GM21576 (cell line): ENCODE data around the gene C16orf82.
A peak's percentile ranks its signal among the peaks of the same experiment; 100 is the strongest.
"Not testable (repeated sequence)": the region's sequence is repeated elsewhere in the genome, so short reads cannot be mapped to it uniquely, and the experiment has no call there.

Source experiments
- ATAC-seq: cut with Tn5 transposase; IDR thresholded peaks from one replicate; pipeline ENCODE4 v1.9.1; 2021; ENCODE audit warnings: mild to moderate bottlenecking, moderate library complexity; ENCODE audit not compliant: unreplicated experiment

C16orf82 gene

DNA sequence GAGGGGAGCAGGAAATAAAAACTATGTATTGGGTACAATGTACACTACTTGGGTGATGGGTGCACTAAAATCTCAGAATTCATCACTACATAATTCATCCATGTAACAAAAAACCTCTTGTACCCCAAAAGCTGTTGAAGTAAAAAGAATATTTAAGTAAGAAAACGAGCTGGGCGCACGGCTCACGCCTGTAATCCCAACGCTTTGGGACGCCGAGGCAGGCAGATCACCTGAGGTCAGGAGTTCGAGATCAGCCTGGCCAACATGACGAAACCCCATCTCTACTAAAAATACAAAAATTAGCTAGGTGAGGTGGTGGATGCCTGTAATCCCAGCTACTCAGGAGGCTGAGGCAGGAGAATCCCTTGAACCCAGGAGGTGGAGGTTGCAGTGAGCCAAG, 19.3 kb downstream of the C16orf82 start:
- not testable (repeated sequence) for ATAC-seq

DNA sequence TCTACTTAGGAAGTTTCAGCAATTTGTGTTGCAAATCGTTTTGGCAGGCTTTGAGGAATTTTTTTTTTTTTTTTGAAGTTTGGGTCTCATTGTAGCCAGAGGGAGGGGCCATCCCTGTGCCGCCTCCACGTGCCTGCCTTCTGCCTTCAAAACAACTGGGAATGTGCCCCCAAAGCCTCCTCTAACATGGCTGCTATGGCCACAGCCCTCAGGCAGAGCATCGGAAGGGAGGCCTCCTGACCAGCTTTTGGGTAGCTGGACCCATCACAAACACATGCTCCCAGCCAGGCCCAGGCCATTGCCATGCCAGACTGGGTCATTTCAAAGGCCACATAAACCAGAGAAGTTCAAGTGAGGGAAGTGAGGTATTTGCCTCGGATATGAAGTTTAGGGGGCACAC, 21.5 kb downstream of the C16orf82 start:
- ATAC-seq: no peak

DNA sequence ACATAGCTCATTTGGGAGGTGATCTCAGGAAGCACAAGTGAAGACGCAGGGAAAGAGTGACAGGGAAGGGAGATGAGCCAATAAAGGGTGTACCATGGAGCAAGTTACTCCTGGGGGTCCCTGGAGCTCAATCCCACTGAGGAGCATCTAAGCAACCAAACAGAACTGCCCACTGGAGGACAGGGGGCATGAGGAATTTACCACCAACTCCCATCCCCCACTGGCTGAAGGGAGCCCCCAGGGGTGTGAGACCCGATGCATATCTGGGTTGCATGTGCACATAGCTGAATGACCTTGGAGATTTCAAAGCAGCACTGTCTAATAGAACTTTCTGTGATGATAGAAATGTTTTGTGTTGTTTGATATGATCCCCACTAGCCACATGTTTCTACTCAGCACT, 29.6 kb downstream of the C16orf82 start:
- no peak for ATAC-seq

DNA sequence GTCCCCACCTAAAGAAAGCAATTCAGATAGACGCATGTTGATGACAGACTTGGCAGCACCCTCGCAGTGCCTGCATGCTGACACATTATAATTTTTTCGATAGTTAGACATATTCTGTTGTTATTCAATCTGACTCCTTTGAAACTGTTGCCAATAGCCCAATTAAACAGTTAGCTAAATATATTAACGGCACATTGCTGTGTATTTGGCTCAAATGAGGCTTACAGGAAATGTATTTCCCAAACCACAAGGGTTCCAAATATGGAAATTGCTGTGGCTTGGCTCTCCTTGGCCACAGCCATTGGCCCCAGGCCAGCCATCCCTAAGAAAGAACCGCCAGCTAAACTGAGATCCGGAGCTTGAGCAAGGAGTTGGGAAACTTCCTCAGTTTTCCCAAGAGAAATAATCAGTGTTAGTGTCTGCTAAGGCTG, 31.1 kb downstream of the C16orf82 start:
- no peak for ATAC-seq

DNA sequence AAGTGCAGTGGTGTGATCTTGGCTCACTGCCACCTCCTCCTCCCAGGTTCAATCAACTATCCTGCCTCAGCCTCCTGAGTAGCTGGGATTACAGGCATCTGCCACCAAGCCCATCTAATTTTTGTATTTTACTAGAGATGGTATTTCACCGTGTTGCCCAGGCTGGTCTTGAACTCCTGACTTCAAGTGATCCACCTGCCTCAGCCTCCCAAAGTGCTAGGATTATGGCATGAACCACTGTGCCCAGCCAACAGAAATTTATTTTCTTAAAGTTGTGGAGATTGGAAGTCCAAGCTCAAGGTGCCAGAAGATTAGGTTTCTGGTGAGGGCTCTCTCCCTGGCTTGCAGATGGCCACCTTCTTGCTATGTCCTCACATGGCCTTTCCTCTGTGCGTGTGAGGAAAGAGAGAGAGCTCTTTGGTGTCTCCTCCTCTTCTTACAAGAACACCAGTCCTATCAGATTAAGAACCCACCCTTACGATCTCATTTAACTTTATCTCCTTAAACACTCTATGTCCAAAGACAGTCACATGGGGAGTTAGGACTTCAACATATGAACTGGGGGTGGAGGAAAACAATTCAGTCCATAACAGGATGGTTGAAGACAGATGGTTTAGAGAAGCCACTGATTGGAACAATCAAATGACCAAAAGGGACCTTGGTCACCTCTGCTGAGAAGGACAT, 31.8 kb downstream of the C16orf82 start:
- no peak for ATAC-seq

DNA sequence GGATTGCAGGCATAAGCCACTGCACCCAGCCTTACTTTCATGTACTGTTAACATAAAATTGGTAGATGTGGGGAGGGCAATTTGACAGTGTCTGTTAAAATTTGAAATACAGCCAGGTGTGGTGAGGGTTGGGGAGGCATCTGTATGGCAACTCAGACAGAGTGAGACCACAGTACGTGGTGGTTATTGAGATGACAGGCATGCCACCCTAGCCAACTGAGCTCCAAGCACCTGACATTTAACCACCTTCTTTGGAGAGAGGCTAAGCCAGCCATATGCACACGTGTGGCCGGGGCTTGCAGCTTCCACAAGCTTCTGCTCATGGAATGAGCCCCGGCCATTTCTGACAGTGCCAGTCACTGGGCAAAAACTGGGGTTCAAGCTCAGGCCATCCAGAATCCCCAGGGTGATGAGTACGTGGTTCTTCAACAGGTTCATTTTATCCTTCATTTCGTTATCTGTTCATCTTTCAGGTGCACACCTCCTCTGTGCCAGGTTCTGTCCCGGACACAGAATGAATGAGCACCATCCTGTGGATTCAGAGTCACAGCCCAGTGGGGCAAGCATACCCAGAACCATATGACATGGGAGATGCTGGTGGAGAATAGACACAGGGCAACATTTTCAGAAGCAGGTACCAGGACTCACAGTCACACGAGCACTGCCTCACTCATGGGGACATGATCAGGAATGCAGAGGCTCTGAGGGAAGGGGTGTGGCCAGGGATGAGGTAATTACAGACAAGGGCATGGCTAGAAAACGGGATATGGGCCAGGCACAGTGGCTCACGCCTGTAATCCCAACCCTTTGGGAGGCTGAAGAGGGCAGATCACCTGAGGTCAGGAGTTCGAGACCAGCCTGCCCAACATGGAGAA, 36.2 kb downstream of the C16orf82 start:
- ATAC-seq: no peak

DNA sequence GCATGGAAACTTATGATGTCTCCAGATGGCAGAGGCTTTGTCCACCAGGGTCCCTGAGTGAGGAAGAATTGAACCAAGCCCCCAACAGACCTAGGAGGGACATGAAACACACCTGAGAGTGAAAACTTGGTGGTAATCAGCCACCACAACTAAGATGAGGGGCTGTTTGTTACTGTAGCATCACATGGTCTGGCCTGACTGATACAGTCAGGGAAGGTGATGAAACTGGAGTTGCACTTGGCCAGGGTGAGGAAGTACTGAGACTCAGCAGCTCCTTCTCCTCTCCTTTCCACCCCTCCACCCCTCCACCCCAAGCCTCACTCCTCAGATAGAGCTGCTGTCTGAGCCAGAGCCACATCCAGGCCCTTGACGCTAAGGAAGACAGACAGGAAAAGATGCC, 37.2 kb downstream of the C16orf82 start:
- ATAC-seq: no peak

DNA sequence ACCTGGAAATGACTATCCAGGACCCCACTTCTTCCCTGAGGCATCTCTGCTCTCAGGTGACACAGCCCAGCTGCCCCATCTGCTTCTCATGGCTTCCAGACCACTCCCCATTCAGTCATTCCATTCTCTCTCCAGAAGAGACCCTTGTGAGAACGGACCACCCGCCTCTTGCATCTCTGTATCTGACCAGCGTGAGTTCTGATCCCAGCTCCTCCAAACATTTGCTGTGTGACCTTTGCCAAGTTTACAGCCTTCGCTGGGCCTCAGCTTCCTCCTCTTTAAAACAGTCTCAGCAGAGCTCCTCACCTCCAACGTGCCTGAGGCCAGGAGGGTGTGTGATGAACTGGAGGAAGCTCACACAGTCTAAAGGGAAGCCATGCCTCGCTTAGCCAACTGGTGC, 39.6 kb downstream of the C16orf82 start:
- no peak for ATAC-seq

DNA sequence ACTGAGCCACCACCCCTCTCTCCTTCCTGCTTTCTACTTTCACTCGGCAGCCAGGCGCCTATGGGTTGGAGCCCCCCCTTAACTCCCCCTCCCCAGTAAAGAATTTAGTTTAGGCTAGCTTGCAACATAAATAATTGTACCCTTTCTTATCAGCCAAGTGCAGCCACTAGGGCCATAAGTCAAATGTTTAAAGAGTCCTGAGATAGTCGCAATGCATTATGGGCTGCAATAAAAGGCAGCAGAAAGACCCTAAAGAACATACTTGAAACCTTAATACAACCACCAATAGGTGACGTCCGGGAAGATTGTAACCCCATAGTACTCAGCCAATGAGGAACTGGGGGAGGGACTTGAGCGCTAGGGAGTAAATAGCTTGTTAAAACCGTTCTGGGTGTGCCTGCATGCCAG, 40.5 kb downstream of the C16orf82 start:
- ATAC-seq: no peak

DNA sequence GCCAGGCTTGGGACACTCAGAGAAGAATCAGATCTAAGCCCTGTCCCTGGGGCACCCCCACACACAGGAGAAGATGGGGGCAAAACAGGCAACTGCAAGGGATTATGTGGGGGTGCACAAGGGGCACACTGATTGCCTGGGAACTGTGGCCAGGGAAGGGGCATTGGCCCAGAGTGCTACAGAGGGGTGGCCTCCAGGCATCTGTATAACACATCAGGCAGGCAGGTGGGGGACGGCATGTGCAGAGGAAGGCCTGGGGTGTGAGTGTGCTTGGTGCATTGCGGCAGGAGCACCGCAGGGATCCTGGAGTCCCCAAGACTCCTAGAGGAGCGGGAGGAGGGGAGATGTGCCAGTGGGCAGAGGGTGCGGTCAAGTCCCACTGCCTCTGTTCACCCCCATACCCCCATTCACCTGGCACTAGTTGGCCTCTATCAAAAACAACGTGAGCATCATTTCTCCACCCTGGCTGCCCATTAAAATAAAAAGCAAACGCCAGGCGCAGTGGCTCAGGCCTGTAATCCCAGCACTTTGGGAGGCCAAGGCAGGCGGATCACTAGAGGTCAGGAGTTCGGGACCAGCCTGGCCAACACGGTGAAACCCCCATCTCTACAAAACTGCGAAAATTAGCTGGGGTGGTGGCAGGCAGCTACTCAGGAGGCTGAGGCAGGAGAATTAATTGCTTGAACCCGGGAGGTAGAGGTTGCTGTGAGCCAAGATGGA, 41.5 kb downstream of the C16orf82 start:
- ATAC-seq: no peak

DNA sequence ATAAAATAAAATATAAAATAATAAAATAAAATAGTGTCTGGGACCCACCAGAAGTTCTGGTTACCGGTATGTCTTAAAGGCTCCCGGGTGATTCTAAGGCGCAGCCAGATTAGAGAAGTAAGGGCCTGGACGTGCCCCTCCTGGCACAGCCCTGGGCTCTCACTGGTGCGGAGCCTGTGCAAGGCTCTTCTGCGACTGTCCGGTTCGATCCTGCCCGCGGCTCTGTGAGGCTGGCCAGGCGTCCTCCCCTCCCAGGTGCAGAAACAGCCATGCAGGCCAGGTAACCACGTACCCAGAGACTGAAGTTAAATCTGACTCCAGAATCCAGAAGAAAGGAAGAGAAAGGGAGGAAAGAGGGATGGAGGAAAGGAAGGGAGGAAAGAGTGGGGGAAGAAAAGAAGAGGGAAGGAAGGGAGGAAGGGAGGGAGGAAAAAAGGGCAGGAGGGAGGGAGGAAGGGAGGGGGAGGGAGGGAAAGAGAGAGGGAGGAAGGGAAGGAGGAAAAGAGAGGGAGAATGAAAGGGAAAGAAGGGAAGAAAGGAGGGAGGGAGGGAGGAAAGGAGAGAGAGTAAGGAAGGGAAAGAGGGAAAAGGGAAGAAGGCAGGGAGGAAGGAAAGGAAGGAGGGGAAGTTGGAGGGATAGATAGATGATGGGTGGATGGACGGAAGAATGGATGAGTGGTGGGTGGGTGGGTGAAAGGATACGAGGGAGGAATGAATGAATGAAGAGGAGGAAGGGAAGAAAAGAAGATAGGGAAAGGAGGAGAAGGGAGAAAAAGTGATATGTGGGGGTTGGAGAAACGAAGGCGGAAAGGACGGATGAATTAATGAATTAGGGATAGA, 42.3 kb downstream of the C16orf82 start:
- no peak for ATAC-seq

DNA sequence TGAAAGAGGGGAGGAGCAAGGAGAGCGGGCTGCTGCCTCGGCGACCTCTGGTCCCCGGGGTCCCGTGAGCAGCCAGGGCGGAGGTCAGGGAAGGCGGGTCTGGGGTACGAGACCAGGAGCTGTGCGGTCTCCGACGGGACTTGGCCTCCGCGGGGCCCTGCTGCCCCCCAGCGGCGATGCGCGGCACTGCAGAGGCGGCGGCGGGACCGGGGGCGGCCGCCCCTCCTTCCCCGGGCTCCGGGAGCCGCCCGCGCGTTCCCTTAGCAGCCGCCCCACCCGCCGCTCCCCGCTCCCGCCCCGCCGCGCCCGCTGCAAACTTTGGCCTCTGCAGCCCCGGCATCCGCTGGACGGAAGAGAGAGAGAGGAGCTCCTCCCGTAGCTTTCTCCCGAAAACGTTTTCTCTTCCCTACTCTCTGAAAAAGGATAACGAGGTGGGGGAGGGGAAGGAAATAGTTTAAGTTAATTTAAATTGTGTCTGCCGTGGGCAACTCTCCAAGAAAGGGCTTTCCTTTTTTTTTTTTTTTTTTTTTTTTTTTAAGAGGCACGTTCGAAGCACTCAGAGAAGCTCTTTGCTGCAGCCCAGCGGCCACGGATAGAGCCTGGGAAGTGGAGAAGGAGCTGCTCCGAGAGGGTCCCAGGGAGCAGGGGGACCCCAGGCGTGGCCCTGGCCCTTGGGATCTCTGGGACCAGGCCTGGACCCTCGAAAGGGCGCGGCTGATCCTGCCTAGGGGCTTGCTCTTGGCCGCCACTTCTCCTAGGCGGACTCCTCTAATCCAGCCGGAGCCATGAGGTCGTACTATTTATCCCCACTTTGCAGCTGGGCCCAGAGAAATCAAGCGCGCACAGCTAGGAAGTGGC, 43.2 kb downstream of the C16orf82 start:
- no peak for ATAC-seq

DNA sequence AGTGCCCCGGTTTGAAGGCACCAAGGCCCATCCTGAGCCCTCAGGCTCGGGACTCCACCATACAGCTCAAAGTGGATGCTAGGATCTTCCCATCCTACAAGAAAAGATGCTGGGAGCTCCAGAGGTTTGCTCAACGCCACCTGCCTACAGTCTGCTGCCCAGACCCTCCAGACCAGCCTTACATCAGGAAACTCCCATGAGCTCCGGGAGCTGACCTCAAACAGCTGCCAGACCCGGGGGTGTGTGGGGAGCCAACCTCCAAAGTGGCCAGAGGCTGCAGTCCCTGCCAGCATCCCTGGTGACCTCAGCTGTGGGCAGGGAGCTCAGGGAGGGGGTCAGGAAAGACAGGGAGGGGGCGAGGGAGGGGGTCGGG, 43.8 kb downstream of the C16orf82 start:
- ATAC-seq: no peak

DNA sequence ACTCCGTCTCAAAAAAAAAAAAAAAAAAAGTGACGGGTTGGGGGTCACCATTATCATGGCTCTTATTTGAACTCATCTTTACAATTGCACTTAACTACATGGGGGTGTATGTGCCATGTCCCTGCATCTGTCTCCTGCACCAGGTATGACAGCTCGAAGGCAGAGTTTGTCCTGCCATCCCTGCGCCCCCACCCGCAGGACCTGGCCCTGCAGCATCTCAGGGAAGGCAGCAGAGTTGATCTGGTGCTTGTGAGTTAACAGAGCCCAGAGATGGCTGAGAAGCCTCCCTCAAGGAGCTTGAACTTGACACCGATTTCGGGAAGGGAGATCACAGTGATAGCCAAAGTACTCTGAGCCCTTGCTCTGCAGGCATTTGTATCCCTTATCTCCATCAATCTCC, 44.8 kb downstream of the C16orf82 start:
- no peak for ATAC-seq

DNA sequence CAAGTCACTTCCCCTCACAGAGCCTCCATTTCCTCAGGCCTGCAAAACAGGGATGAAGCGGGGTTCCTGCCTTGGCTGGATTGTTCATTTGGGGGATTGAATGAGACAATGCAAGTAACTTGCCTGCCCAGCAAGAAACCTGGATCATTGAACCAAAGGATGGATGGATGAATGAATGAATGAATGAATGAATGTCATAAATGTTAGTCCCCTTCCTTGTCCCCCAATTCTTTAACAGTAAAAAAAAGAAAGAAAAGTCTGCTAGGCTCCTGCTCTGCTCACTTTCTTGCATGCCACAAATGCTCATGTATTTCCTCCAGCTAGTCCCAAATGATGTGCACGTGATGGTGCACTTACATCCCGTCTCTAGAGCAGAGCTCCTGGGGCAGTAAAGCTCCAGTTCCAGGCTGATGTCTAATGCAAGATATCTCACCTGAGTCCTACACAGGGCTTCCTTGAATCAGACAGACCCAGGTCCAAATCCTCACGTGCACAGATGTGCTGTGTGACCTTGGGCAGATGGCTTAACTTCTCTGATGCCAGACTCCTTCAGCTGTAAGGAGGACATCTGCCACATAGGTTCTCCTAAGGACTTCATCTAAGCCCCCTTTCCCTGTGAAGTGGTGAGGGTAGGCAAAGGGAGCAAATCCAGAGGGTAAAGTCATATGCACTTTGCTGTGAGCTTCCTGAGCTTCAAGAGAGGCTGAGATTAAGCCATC, 45.5 kb downstream of the C16orf82 start:
- no peak for ATAC-seq

DNA sequence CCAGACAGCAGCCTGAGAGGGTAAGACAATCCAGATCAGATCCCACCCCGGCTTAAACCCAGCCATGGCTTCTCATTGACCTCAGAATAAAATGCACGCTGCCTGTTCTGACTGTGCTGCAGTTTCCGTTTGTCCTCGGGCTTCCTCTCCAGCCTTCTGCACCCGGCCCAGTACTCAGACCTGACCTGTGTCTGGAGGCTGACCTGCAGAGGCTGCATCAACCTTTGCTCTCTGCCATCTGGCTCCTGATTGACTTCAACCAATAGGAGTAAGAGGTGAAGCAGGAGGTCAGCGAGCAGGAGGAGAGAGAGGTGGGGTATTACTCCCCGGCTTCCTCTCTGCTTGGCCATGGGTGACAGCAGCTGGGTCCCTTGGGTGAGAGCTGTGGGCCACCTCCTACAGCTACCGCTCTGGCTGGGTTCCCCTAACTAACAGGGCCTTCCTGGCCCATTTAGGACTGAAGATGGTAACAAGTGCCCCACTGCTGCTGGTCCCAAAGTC, 46.7 kb downstream of the C16orf82 start:
- peak; percentile 65 for ATAC-seq

DNA sequence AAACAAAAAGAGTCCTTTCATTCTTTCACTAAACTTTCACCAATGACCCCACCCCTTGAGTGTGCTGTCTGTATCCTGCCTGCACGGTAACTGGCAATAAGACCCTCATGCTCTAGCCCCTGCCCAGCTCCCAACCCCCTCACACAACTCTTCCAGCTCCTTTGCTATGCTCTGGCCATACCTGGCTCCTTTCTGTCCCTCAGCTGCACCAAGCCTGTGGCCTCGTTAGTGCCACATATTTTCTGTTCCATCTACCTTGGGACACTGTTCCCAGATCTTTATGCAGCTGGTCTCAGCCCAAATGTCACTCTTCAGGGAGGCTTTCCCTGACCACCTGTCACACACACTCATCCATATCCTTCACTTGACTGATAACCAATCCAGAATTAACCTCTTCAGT, 47.3 kb downstream of the C16orf82 start:
- no peak for ATAC-seq

DNA sequence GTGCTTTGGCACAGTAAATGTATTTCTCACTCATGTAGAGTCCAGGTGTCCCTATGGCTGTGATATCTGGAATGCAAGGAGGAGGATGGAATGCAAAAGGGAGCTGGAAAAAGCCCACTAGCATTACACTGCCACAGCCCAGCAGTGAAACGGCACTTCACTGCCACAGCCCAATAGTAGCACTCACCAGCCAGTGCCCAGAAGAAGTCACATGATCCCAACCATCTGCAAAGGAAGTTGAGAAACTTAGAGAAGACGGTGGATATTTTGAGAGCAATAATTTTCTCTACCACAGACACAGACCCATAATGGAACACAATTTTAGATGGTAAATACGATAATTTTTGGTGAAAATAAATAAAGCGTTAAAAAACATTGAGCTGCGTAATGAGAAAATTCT, 51.8 kb downstream of the C16orf82 start:
- ATAC-seq: no peak
